ENCODE results near the gene DIPK1B. TPM values are rescaled to one million over a fixed set of nuclear protein-coding genes. Genes with fewer than 3 reads are reported as not detected.
"Not testable (repeated sequence)": the region's sequence is repeated elsewhere in the genome, so short reads cannot be mapped to it uniquely, and the experiment has no call there.

DIPK1B gene
- polyA plus RNA-seq, 1 experiment = 2.8 TPM

- CTCF ChIA-PET = no interaction called here
- POLR2A ChIA-PET = interaction anchor here (1.3 to 1.6 kb wide), 2 partner anchors 26 to 27 kb away, joined by 3 to 8 read pairs; no protein-coding TSS in a partner anchor
- no peak for DNase-seq (ENCODE audit: low read depth, low spot score)
- Histone ChIP-seq H3K9me3 (ENCODE audit: control insufficient read depth, insufficient read depth, low read length) (no peaks in the 10 kb centered on the region; the same call in 1 of the 2 replicates), H3K4me3 (ENCODE audit: low read depth, low read length) (no peak overlapping the region), H3K27ac (ENCODE audit: low read depth, low read length) (no peak overlapping the region), H3K27me3 (ENCODE audit: control insufficient read depth, insufficient read depth, low read length) (peaks cover 27% of the 10 kb centered on the region)
- TF ChIP-seq CTCF (IDR thresholded peaks at IDR 0.05; ENCODE audit: low read depth, low read length) = no peak
These were observed 12.1 kb upstream of the DIPK1B start for GRCh38 chr9:136700304-136700703.

- Histone ChIP-seq H3K4me3 (ENCODE audit: low read depth, low read length) (no peak overlapping the region), H3K27ac (ENCODE audit: low read depth, low read length) (no peak overlapping the region), H3K27me3 (ENCODE audit: control insufficient read depth, insufficient read depth, low read length) (peaks cover 22% of the 10 kb centered on the region), H3K9me3 (ENCODE audit: control insufficient read depth, insufficient read depth, low read length) (no peaks in the 10 kb centered on the region; the same call in 1 of the 2 replicates)
- no peak for TF ChIP-seq CTCF (IDR thresholded peaks at IDR 0.05; ENCODE audit: low read depth, low read length)
- POLR2A ChIA-PET = interaction anchor here (0.6 to 1.6 kb wide), 4 partner anchors 26 to 230 kb away, joined by 3 to 8 read pairs (median 4); no protein-coding TSS in a partner anchor
- CTCF ChIA-PET = no interaction called here
- DNase-seq (ENCODE audit: low read depth, low spot score) = no peak
These were observed 11.3 kb upstream of the DIPK1B start for GRCh38 chr9:136700959-136701667.

GRCh38 chr9:136701668-136702053 is 10.7 kb upstream of the DIPK1B start:
- Histone ChIP-seq H3K27ac (ENCODE audit: low read depth, low read length) (no peak overlapping the region), H3K9me3 (ENCODE audit: control insufficient read depth, insufficient read depth, low read length) (no peaks in the 10 kb centered on the region; the same call in 1 of the 2 replicates), H3K4me3 (ENCODE audit: low read depth, low read length) (no peak overlapping the region), H3K27me3 (ENCODE audit: control insufficient read depth, insufficient read depth, low read length) (peaks cover 19% of the 10 kb centered on the region)
- TF ChIP-seq CTCF (IDR thresholded peaks at IDR 0.05; ENCODE audit: low read depth, low read length) = no peak
- DNase-seq (ENCODE audit: low read depth, low spot score) = no peak
- CTCF ChIA-PET = no interaction called here
- POLR2A ChIA-PET = no interaction called here

- no peak overlapping the region for H3K27ac ChIP-seq (ENCODE audit: low read depth, low read length)
- ChIA-PET POLR2A (no interaction called here), CTCF (no interaction called here)
- no peak for DNase-seq (ENCODE audit: low read depth, low spot score)
- no peak for TF ChIP-seq CTCF (IDR thresholded peaks at IDR 0.05; ENCODE audit: low read depth, low read length)
- no peaks in the 10 kb centered on the region for H3K9me3 ChIP-seq (ENCODE audit: control insufficient read depth, insufficient read depth, low read length)
- peaks cover 17% of the 10 kb centered on the region for H3K27me3 ChIP-seq (ENCODE audit: control insufficient read depth, insufficient read depth, low read length)
- no peak overlapping the region for H3K4me3 ChIP-seq (ENCODE audit: low read depth, low read length)
These were observed 9.0 kb upstream of the DIPK1B start for GRCh38 chr9:136703276-136703860.

- POLR2A ChIA-PET; CTCF ChIA-PET; H3K9me3 ChIP-seq (ENCODE audit: control insufficient read depth, insufficient read depth, low read length): not testable (repeated sequence)
These were observed 7.6 kb upstream of the DIPK1B start for GRCh38 chr9:136704741-136705140.

More at GRCh38 chr9:136704741-136705140, 7.6 kb upstream of the DIPK1B start:
- DNase-seq (ENCODE audit: low read depth, low spot score); H3K4me3 ChIP-seq (ENCODE audit: low read depth, low read length); H3K27ac ChIP-seq (ENCODE audit: low read depth, low read length): not testable (repeated sequence)
- H3K27me3 ChIP-seq (ENCODE audit: control insufficient read depth, insufficient read depth, low read length) = peaks cover 17% of the 10 kb centered on the region

Measured in AG04450 (cell line).